HepG2 (cell line): ENCODE data around the gene FCRL5.
A peak's percentile ranks its signal among the peaks of the same experiment; 100 is the strongest.

Experiments used
- ARHGAP35 ChIP-seq: sonication (generic); formaldehyde crosslinking; IDR thresholded peaks from 2 replicates; pipeline ENCODE4 v1.9.0; 2022; ENCODE audit warnings: mild to moderate bottlenecking, inconsistent platforms, moderate library complexity, missing genetic modification reagents, borderline replicate concordance
- ATF3 ChIP-seq: sonication (generic); formaldehyde crosslinking; IDR thresholded peaks from 2 replicates; pipeline ENCODE4 v1.4.0; 2020; ENCODE audit warnings: missing genetic modification reagents
- CTCF ChIP-seq: sonication (generic); formaldehyde crosslinking; IDR thresholded peaks from 2 replicates; pipeline ENCODE4 v1.5.0; 2020; ENCODE audit warnings: mild to moderate bottlenecking, missing genetic modification reagents, moderate library complexity
- HDAC2 ChIP-seq: sonication (generic); formaldehyde crosslinking; IDR thresholded peaks from 2 replicates; pipeline ENCODE4 v1.4.0; 2020; ENCODE audit warnings: missing genetic modification reagents
- HIC2 ChIP-seq: sonication (generic); formaldehyde crosslinking; IDR thresholded peaks from 2 replicates; pipeline ENCODE4 v1.9.0; 2022; ENCODE audit warnings: low read depth, missing genetic modification reagents
- HMG20A ChIP-seq: IDR thresholded peaks from 2 replicates; pipeline ENCODE4 v1.6.1; 2016; ENCODE audit warnings: borderline replicate concordance
- RCOR2 ChIP-seq: IDR thresholded peaks from 2 replicates; pipeline ENCODE4 v1.6.1; 2016; ENCODE audit warnings: missing biosample characterization, missing genetic modification reagents
- SPEN ChIP-seq: sonication (generic); formaldehyde crosslinking; IDR thresholded peaks from 2 replicates; pipeline ENCODE4 v1.5.1; 2020; ENCODE audit warnings: low read depth, mild to moderate bottlenecking, missing genetic modification reagents
- STAG1 ChIP-seq: sonication (generic); formaldehyde crosslinking; IDR thresholded peaks from 2 replicates; pipeline ENCODE4 v1.4.0; 2020; ENCODE audit warnings: missing genetic modification reagents
- ZFP90 ChIP-seq: sonication (generic); formaldehyde crosslinking; IDR thresholded peaks from 2 replicates; pipeline ENCODE4 v1.8.0; 2022; ENCODE audit warnings: missing genetic modification reagents, mild to moderate bottlenecking, inconsistent platforms, borderline replicate concordance
- ZNF280B ChIP-seq: sonication (generic); formaldehyde crosslinking; IDR thresholded peaks from 2 replicates; pipeline ENCODE4 v1.5.0; 2020; ENCODE audit warnings: missing genetic modification reagents, mild to moderate bottlenecking, borderline replicate concordance
- ZNF512 ChIP-seq: sonication (generic); formaldehyde crosslinking; IDR thresholded peaks from 2 replicates; pipeline ENCODE4 v1.4.0; 2020; ENCODE audit warnings: mild to moderate bottlenecking, missing genetic modification reagents

- TF ChIP-seq CTCF (CRISPR knock-in tag) (peak; percentile 77), ZNF280B (CRISPR knock-in tag) (no peak), ZFP90 (CRISPR knock-in tag) (no peak), SPEN (no peak), HDAC2 (CRISPR knock-in tag) (no peak), RCOR2 (no peak), ZNF512 (no peak), ARHGAP35 (CRISPR knock-in tag) (no peak), STAG1 (CRISPR knock-in tag) (peak; percentile 73), ATF3 (CRISPR knock-in tag) (no peak), HMG20A (CRISPR knock-in tag) (no peak), HIC2 (CRISPR knock-in tag) (no peak)
Observed at GRCh38 chr1:157496121-157496526, 56.2 kb downstream of the FCRL5 start.
